ENCODE results near the gene POLR2L.

DNA sequence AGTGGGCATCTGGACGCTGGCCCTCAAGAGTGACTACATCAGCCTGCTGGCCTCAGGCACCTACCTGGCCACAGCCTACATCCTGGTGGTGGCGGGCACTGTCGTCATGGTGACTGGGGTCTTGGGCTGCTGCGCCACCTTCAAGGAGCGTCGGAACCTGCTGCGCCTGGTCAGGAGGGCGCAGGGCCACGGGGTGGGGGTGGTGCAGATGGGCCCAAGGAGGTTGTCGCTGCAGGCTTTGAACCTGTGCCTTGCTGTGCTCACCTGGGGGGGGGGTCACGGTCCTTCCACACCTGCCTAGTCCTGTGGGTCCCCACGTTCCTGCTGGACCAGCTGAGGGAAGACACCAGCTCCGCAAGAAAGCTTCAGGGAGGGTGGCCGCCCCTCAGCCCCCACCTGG is 6.1 kb downstream of the POLR2L start:
- TF ChIP-seq CTCF (IDR thresholded peaks at IDR 0.05) = no peak
- TF ChIP-seq POLR2A (IDR thresholded peaks at IDR 0.05) = no peak
